GM12878 (cell line): Measurements from ENCODE around the gene ARIH2. TPM values are rescaled to one million over a fixed set of nuclear protein-coding genes. Genes with fewer than 3 reads are reported as not detected.

Experiments used
- ATAC-seq: fragments of 200-7000 bp; cut with Tn5 transposase; 3 replicates; pipeline ENCODE4 v1.9.1; 2020; ENCODE audit warnings: mild to moderate bottlenecking, moderate library complexity
- BruUV-seq: library from RNA; stranded (reverse); fragments of 400-500 nt; replicated peaks from 2 replicates; lab custom pipeline; 2021; lab: Mats Ljungman, UMichigan
- CTCF ChIA-PET: fragments of 300-600 bp; sonication (Branson Sonifier 250); formaldehyde crosslinking; extraction: SDS; loops from one replicate; lab custom pipeline; 2021; ENCODE audit warnings: inconsistent platforms; lab: Yijun Ruan, JAX
- POLR2A ChIA-PET: fragments of 350-600 bp; formaldehyde crosslinking; extraction: SDS; loops from one replicate; lab custom pipeline; 2021; ENCODE audit warnings: inconsistent platforms; lab: Charles Lee
- RAD21 ChIA-PET: fragments of 300-600 bp; sonication (Branson Sonifier 250); formaldehyde crosslinking; loops from one replicate; lab custom pipeline; 2023; ENCODE audit warnings: antibody characterized with exemption; ENCODE audit not compliant: unreplicated experiment; lab: Charles Lee
- SMC1A ChIA-PET: fragments of 300-600 bp; sonication (Branson Sonifier 250); formaldehyde crosslinking; loops from one replicate; lab custom pipeline; 2023; ENCODE audit not compliant: unreplicated experiment, uncharacterized antibody; lab: Charles Lee
- DNase-seq: peaks from one replicate; pipeline ENCODE4 v3.0.0-alpha.2; 2011; ENCODE audit warnings: low read depth, low spot score
- FAIRE-seq: peaks from 3 replicates; lab custom pipeline; 2011; peaks lifted over from hg19 to GRCh38; lab: Jason Lieb, UNC
- H2AFZ ChIP-seq: 2 replicates; pipeline ENCODE4 v1.6.0; 2011; ENCODE audit warnings: low read depth, low read length, control low read depth; ENCODE audit not compliant: control insufficient read depth
- H3K27ac ChIP-seq: 2 replicates; pipeline ENCODE4 v1.5.1; 2011; ENCODE audit warnings: control low read depth; ENCODE audit not compliant: control insufficient read depth, insufficient read depth
- H3K27me3 ChIP-seq, 2 experiments: replicated peaks in 1 of 2; 2 replicates each; pipeline versions ENCODE4 v1.6.0 to v1.6.1; 2011; ENCODE audit warnings: low read length in 1 of 2; ENCODE audit not compliant: control insufficient read depth in 2 of 2, insufficient read depth in 2 of 2
- H3K36me3 ChIP-seq, 2 experiments: 2 replicates each; pipeline ENCODE4 v1.5.1; 2011; ENCODE audit warnings: low read length in 1 of 2; ENCODE audit not compliant: control insufficient read depth in 2 of 2, insufficient read depth in 2 of 2
- H3K4me1 ChIP-seq: 2 replicates; pipeline ENCODE4 v1.6.1; 2011; ENCODE audit warnings: mild to moderate bottlenecking, low read length, moderate library complexity, mixed read lengths; ENCODE audit not compliant: control insufficient read depth, insufficient read depth
- H3K4me2 ChIP-seq: 2 replicates; pipeline ENCODE4 v1.6.0; 2011; ENCODE audit warnings: control low read depth; ENCODE audit not compliant: control insufficient read depth, insufficient read depth
- H3K4me3 ChIP-seq: fragments of 200-600 bp; sonication (generic); 2 replicates; pipeline ENCODE4 v1.5.1; 2016
- H3K79me2 ChIP-seq: 2 replicates; pipeline ENCODE4 v1.6.0; 2011; ENCODE audit warnings: low read length; ENCODE audit not compliant: control insufficient read depth, insufficient read depth
- H3K9ac ChIP-seq: 2 replicates; pipeline ENCODE4 v1.8.0; 2011; ENCODE audit warnings: low read length, control low read depth, mixed read lengths; ENCODE audit not compliant: control insufficient read depth, insufficient read depth
- H3K9me3 ChIP-seq: replicated peaks from 3 replicates; pipeline ENCODE4 v1.5.1; 2011; ENCODE audit warnings: mild to moderate bottlenecking, low read length; ENCODE audit not compliant: control insufficient read depth, insufficient read depth
- H4K20me1 ChIP-seq: 2 replicates; pipeline ENCODE4 v1.6.0; 2011; ENCODE audit not compliant: control insufficient read depth, insufficient read depth
- CEBPB ChIP-seq, 2 experiments: fragments of 150-350 bp in 1 of 2; IDR thresholded peaks; 2 replicates each; pipeline ENCODE4 v1.6.1; 2012 to 2014; ENCODE audit warnings: low read depth in 2 of 2, low read length in 2 of 2, borderline replicate concordance in 1 of 2, inconsistent platforms in 1 of 2
- CEBPZ ChIP-seq: fragments of 150-350 bp; IDR thresholded peaks from 2 replicates; pipeline ENCODE4 v1.6.1; 2016; ENCODE audit warnings: low read depth, low read length
- MYC ChIP-seq: IDR thresholded peaks from 2 replicates; pipeline ENCODE4 v1.6.1; 2011; ENCODE audit warnings: mild to moderate bottlenecking, low read length, moderate library complexity, inconsistent platforms; ENCODE audit not compliant: insufficient read depth, insufficient replicate concordance, insufficient read length, severe bottlenecking
- POU2F2 ChIP-seq: IDR thresholded peaks from 3 replicates; pipeline ENCODE4 v1.6.1; 2011; ENCODE audit warnings: low read depth, mild to moderate bottlenecking, low read length, borderline replicate concordance
- RUNX3 ChIP-seq: IDR thresholded peaks from 2 replicates; pipeline ENCODE4 v1.6.1; 2012; ENCODE audit warnings: low read length, inconsistent platforms
- SPI1 ChIP-seq: IDR thresholded peaks from 2 replicates; pipeline ENCODE4 v1.6.1; 2011; ENCODE audit warnings: low read depth, mild to moderate bottlenecking, low read length, moderate library complexity, borderline replicate concordance; ENCODE audit not compliant: insufficient read depth
- SUZ12 ChIP-seq: fragments of 200-600 bp; sonication (generic); IDR thresholded peaks from one replicate; pipeline ENCODE4 v1.6.1; 2018; ENCODE audit warnings: antibody characterized with exemption, mild to moderate bottlenecking; ENCODE audit not compliant: unreplicated experiment
- TARDBP ChIP-seq: IDR thresholded peaks from 2 replicates; pipeline ENCODE4 v1.6.1; 2016; ENCODE audit warnings: borderline replicate concordance
- USF1 ChIP-seq: IDR thresholded peaks from 2 replicates; pipeline ENCODE4 v1.6.1; 2011; ENCODE audit warnings: borderline replicate concordance, low read depth, mild to moderate bottlenecking, moderate library complexity, mixed read lengths, low read length; ENCODE audit not compliant: insufficient read depth; ENCODE audit errors: extremely low read length
- WRNIP1 ChIP-seq: IDR thresholded peaks from 2 replicates; pipeline ENCODE4 v1.6.1; 2011; ENCODE audit warnings: low read depth, low read length, improper control_type of control experiment, borderline replicate concordance
- ZNF274 ChIP-seq: IDR thresholded peaks from one replicate; pipeline ENCODE4 v1.8.0; 2011; ENCODE audit not compliant: insufficient read length, insufficient read depth
- ZZZ3 ChIP-seq: IDR thresholded peaks from 2 replicates; pipeline ENCODE4 v1.6.1; 2011; ENCODE audit warnings: low read depth; ENCODE audit not compliant: control insufficient read depth, insufficient read length
- WGBS: methylation state at CpG from one replicate; pipeline ENCODE4 v1.1.6; 2016; ENCODE audit warnings: low lambda C conversion rate; ENCODE audit not compliant: insufficient replicate concordance, insufficient coverage; ENCODE audit errors: missing lambda C conversion rate; 5-methylcytosine and 5-hydroxymethylcytosine counted together
- in situ Hi-C: fragments of 300-500 bp; cut with MboI; formaldehyde crosslinking; loops from 9 replicates; pipeline ENCODE4 v1.14.3; 2018; ENCODE audit warnings: mixed read lengths
- intact Hi-C: fragments of 100-400 bp; cut with micrococcal nuclease; formaldehyde crosslinking; loops from one replicate; pipeline ENCODE4 v1.14.2; 2022; ENCODE audit not compliant: unreplicated experiment
- polyA plus RNA-seq, 11 experiments: library from polyadenylated mRNA; depleted of rRNA in 4 of 11; unstranded in 6 of 11; stranded (reverse) in 5 of 11; fragments of >200 nt; fragmentation: Nextera tagmentation in 4 of 11; fragmentation: Illumina TruSeq in 1 of 11; extraction: Ambion mirVana in 4 of 11; extraction: Trizol in 1 of 11; gene quantifications; 1 replicate in 1 of 11; 2 replicates in 10 of 11; pipeline versions ENCODE4 v1.2.1 to v1.2.3, GENCODE V29; 2011 to 2016; ENCODE audit warnings: inconsistent platforms in 2 of 11, missing spikeins in 2 of 11, low read depth in 1 of 11
- total RNA-seq, 4 experiments: library from RNA; depleted of rRNA in 3 of 4; stranded (reverse); fragments of >200 nt in 3 of 4; fragmentation: Illumina TruSeq in 1 of 4; extraction: Trizol in 1 of 4; gene quantifications; 2 replicates each; pipeline versions ENCODE4 v1.2.1 to v1.2.3, GENCODE V29; 2013 to 2021

ARIH2 gene
- total and polyA plus RNA-seq, 10 of the 15 experiments (the other 5 are each of a cell fraction or from before 2014, with no cell fraction given), result 18.7 to 74.7 (median 63.7) TPM

- Histone ChIP-seq H4K20me1 (no peaks in the 10 kb centered on the region), H3K4me1 (peaks cover 14% of the 10 kb centered on the region), H2AFZ (no peak overlapping the region), H3K36me3 (peaks cover 0 to 3% of the 10 kb centered on the region in 2 experiments; a peak in 1 of 4 replicates), H3K27me3 (no peaks in the 10 kb centered on the region), H3K4me3 (no peak overlapping the region), H3K9ac (no peak overlapping the region), H3K9me3 (no peaks in the 10 kb centered on the region), H3K27ac (no peak overlapping the region), H3K4me2 (no peak overlapping the region), H3K79me2 (no peaks in the 10 kb centered on the region)
- in situ Hi-C loops (no loop called here), intact Hi-C loops (no loop called here)
- ATAC-seq, result no peak
- no peak for DNase-seq
- ChIA-PET POLR2A (no interaction called here), RAD21 (interaction anchor here (0.6 to 2.3 kb wide), 4 partner anchors 16 to 40 kb away, joined by 3 to 5 read pairs (median 3); partner anchors contain the start of gene SLC25A20), SMC1A (interaction anchor here (0.6 to 1.4 kb wide), 3 partner anchors 25 to 393 kb away, joined by 3 read pairs; no protein-coding TSS in a partner anchor), CTCF (interaction anchor here (2.3 kb wide), 1 partner anchor 17 kb away, joined by 8 read pairs; the partner anchor contains the start of gene SLC25A20)
- FAIRE-seq, result no peak
- WGBS, result 87% methylated on average over 3 of the region's 3 CpGs
- TF ChIP-seq SPI1 (no peak), ZZZ3 (no peak), RUNX3 (no peak), USF1 (no peak), POU2F2 (no peak), WRNIP1 (no peak), SUZ12 (no peak), CEBPB (IDR thresholded peaks at IDR 0.05; ENCODE audit: borderline replicate concordance in 1 of 2, low read depth in 2 of 2, low read length in 2 of 2) (no peak), ZNF274 (no peak), TARDBP (no peak), MYC (no peak), CEBPZ (no peak)
- no TSS peak for BruUV-seq
Measured at GRCh38 chr3:48881006-48881405, 37.6 kb upstream of the ARIH2 start.
